KOPT-K1 (cell line): Measurements from ENCODE around the gene WDR47.
A peak's percentile ranks its signal among the peaks of the same experiment; 100 is the strongest.
"Not testable (repeated sequence)": the region's sequence is repeated elsewhere in the genome, so short reads cannot be mapped to it uniquely, and the experiment has no call there.

Experiments
- H3K27ac ChIP-seq: fragments of 200-600 bp; sonication (generic); 2 replicates; pipeline ENCODE4 v1.5.1; 2016; ENCODE audit warnings: antibody characterized with exemption, mild to moderate bottlenecking, low read depth, low read length; ENCODE audit not compliant: poor library complexity, severe bottlenecking
- H3K36me3 ChIP-seq: fragments of 200-600 bp; sonication (generic); 2 replicates; pipeline ENCODE4 v1.5.1; 2017; ENCODE audit warnings: antibody characterized with exemption, mild to moderate bottlenecking, low read length, moderate library complexity; ENCODE audit not compliant: insufficient read depth
- H3K9me3 ChIP-seq: fragments of 200-600 bp; sonication (generic); 2 replicates; pipeline ENCODE4 v1.5.1; 2017; ENCODE audit warnings: antibody characterized with exemption, low read length, mild to moderate bottlenecking; ENCODE audit not compliant: insufficient read depth, poor library complexity, severe bottlenecking

The WDR47 gene

GRCh38 chr1:109067883-109068282 lies 26.0 kb upstream of the WDR47 start:
- Histone ChIP-seq H3K9me3 (no peaks in the 10 kb centered on the region), H3K36me3 (peaks cover 35% of the 10 kb centered on the region), H3K27ac (no peak overlapping the region)

- Histone ChIP-seq H3K36me3 (peaks cover 35% of the 10 kb centered on the region), H3K27ac (no peak overlapping the region)
Observed at GRCh38 chr1:109065137-109065536, 23.2 kb upstream of the WDR47 start.

GRCh38 chr1:109061183-109061582 lies 19.3 kb upstream of the WDR47 start:
- Histone ChIP-seq H3K9me3 (no peaks in the 10 kb centered on the region), H3K27ac (no peak overlapping the region), H3K36me3 (peaks cover 17% of the 10 kb centered on the region)

More at GRCh38 chr1:109065137-109065536, 23.2 kb upstream of the WDR47 start:
- no peaks in the 10 kb centered on the region for H3K9me3 ChIP-seq

- Histone ChIP-seq H3K36me3 (peaks cover 17% of the 10 kb centered on the region), H3K9me3 (no peaks in the 10 kb centered on the region), H3K27ac (no peak overlapping the region)
Observed at GRCh38 chr1:109060707-109061106, 18.8 kb upstream of the WDR47 start.

- Histone ChIP-seq H3K9me3 (no peaks in the 10 kb centered on the region), H3K27ac (no peak overlapping the region), H3K36me3 (peaks cover 4% of the 10 kb centered on the region)
Observed at GRCh38 chr1:109059026-109059425, 17.1 kb upstream of the WDR47 start.

GRCh38 chr1:109056064-109056463 lies 14.2 kb upstream of the WDR47 start:
- H3K9me3 ChIP-seq = no peaks in the 10 kb centered on the region
- no peak overlapping the region for H3K27ac ChIP-seq
- H3K36me3 ChIP-seq = no peaks in the 10 kb centered on the region

GRCh38 chr1:109052145-109052544 lies 10.2 kb upstream of the WDR47 start:
- not testable (repeated sequence) for H3K36me3 ChIP-seq, H3K27ac ChIP-seq, H3K9me3 ChIP-seq

- H3K27ac ChIP-seq = no peak overlapping the region
- H3K9me3 ChIP-seq = no peaks in the 10 kb centered on the region
- no peaks in the 10 kb centered on the region for H3K36me3 ChIP-seq
Observed at GRCh38 chr1:109050228-109050995, 8.5 kb upstream of the WDR47 start.

GRCh38 chr1:109048335-109048734 lies 6.4 kb upstream of the WDR47 start:
- Histone ChIP-seq H3K36me3 (no peaks in the 10 kb centered on the region), H3K9me3 (no peaks in the 10 kb centered on the region), H3K27ac (no peak overlapping the region)

- H3K27ac ChIP-seq = no peak overlapping the region
Observed at GRCh38 chr1:109047339-109047738, 5.4 kb upstream of the WDR47 start.

GRCh38 chr1:109046671-109047070 lies 4.8 kb upstream of the WDR47 start:
- H3K36me3 ChIP-seq = no peaks in the 10 kb centered on the region
- no peak overlapping the region for H3K27ac ChIP-seq
- H3K9me3 ChIP-seq = no peaks in the 10 kb centered on the region

More at GRCh38 chr1:109047339-109047738, 5.4 kb upstream of the WDR47 start:
- Histone ChIP-seq H3K36me3 (no peaks in the 10 kb centered on the region), H3K9me3 (no peaks in the 10 kb centered on the region)

GRCh38 chr1:109045595-109045994 lies 3.7 kb upstream of the WDR47 start:
- H3K36me3 ChIP-seq = no peaks in the 10 kb centered on the region
- no peak overlapping the region for H3K27ac ChIP-seq
- H3K9me3 ChIP-seq = no peaks in the 10 kb centered on the region

- Histone ChIP-seq H3K27ac (peak overlapping the region; percentile 60), H3K9me3 (no peaks in the 10 kb centered on the region), H3K36me3 (no peaks in the 10 kb centered on the region)
Observed at GRCh38 chr1:109040989-109041620, 797 bp downstream of the WDR47 start.

- H3K36me3 ChIP-seq = no peaks in the 10 kb centered on the region
- no peaks in the 10 kb centered on the region for H3K9me3 ChIP-seq
- H3K27ac ChIP-seq = peak overlapping the region; percentile 60
Observed at GRCh38 chr1:109040627-109040988, 1.3 kb downstream of the WDR47 start.

GRCh38 chr1:109034382-109034781 lies 7.5 kb downstream of the WDR47 start:
- no peaks in the 10 kb centered on the region for H3K9me3 ChIP-seq
- H3K36me3 ChIP-seq = no peaks in the 10 kb centered on the region
- H3K27ac ChIP-seq = no peak overlapping the region

- not testable (repeated sequence) for H3K36me3 ChIP-seq, H3K27ac ChIP-seq, H3K9me3 ChIP-seq
Observed at GRCh38 chr1:109029493-109029892, 12.4 kb downstream of the WDR47 start.
